ENCODE data around the gene GPR162. TPM values are rescaled to one million over a fixed set of nuclear protein-coding genes. Genes with fewer than 3 reads are reported as not detected.
A peak's percentile ranks its signal among the peaks of the same experiment; 100 is the strongest.

Gene GPR162
- polyA plus RNA-seq, 2 of the 4 experiments (the other 2 are of a cell fraction): 1.7 to 1.8 TPM

GRCh38 chr12:6820166-6820565 is 1.5 kb upstream of the GPR162 start:
- no peak for FAIRE-seq
- 57% methylated on average over 5 of the region's 5 CpGs for WGBS (ENCODE audit: missing lambda C conversion rate)
- no peak for DNase-seq (ENCODE audit: low read depth in 1 of 2, low spot score in 1 of 2)
- no peak overlapping the region for H3K27ac ChIP-seq
- no peaks in the 10 kb centered on the region for H3K9me3 ChIP-seq
- no peak overlapping the region for H3K4me3 ChIP-seq
- CTCF ChIA-PET: interaction anchor here (0.8 to 29.8 kb wide), 8 partner anchors 8 to 84 kb away, joined by 3 to 306 read pairs (median 9); partner anchors contain the start of genes MLF2 and PTMS
- POLR2A ChIA-PET: interaction anchor here (0.6 kb wide), 1 partner anchor 31 kb away, joined by 3 read pairs; no protein-coding TSS in a partner anchor
- H3K4me2 ChIP-seq: no peak overlapping the region
- no peak; a peak in 1 of 6 replicates for ATAC-seq
- peaks cover 12% of the 10 kb centered on the region for H3K4me1 ChIP-seq
- TF ChIP-seq EHF (CRISPR knock-in tag; IDR thresholded peaks at IDR 0.05) (no peak), PBX3 (IDR thresholded peaks at IDR 0.05) (no peak), SREBF2 (IDR thresholded peaks at IDR 0.05) (no peak), HMGXB4 (CRISPR knock-in tag; IDR thresholded peaks at IDR 0.05; ENCODE audit: borderline replicate concordance) (no peak), MAZ (IDR thresholded peaks at IDR 0.05; ENCODE audit: borderline replicate concordance, low read depth, low read length) (no peak), GATA3 (IDR thresholded peaks at IDR 0.05; ENCODE audit: borderline replicate concordance) (no peak), RCOR1 (IDR thresholded peaks at IDR 0.05; ENCODE audit: low read depth, low read length) (no peak), BHLHE40 (IDR thresholded peaks at IDR 0.05; ENCODE audit: low read depth, low read length) (no peak)

GRCh38 chr12:6822426-6823135 is 960 bp downstream of the GPR162 start:
- peak overlapping the region; percentile 55; the same call in 2 of the 3 replicates for H3K4me3 ChIP-seq
- H3K4me1 ChIP-seq: peaks cover 20% of the 10 kb centered on the region
- peak overlapping the region in 1 of 2 experiments; percentile 87; a peak in 4 of 6 replicates for H3K27ac ChIP-seq
- ChIA-PET CTCF (interaction anchor here (0.6 to 29.8 kb wide), 7 partner anchors 11 to 252 kb away, joined by 3 to 306 read pairs (median 78); partner anchors contain the start of genes CD4 and MLF2), POLR2A (interaction anchor here (1.4 to 2.1 kb wide), 2 partner anchors 69 kb away, joined by 4 to 9 read pairs; partner anchors contain the start of gene MLF2)
- H3K9me3 ChIP-seq: no peaks in the 10 kb centered on the region
- WGBS (ENCODE audit: missing lambda C conversion rate): 86% methylated on average over 7 of the region's 7 CpGs
- ATAC-seq: no peak
- no peak for FAIRE-seq
- H3K4me2 ChIP-seq: peak overlapping the region; percentile 100
- TF ChIP-seq GATA3 (IDR thresholded peaks at IDR 0.05; ENCODE audit: borderline replicate concordance) (no peak), FOSB (CRISPR knock-in tag; IDR thresholded peaks at IDR 0.05) (no peak), MAFK (IDR thresholded peaks at IDR 0.05; ENCODE audit: partially characterized antibody) (no peak)
- DNase-seq (ENCODE audit: low read depth in 1 of 2, low spot score in 1 of 2): no peak

- Histone ChIP-seq H3K4me1 (peaks cover 26% of the 10 kb centered on the region), H3K4me3 (no peak overlapping the region), H3K9me3 (no peaks in the 10 kb centered on the region), H3K4me2 (no peak overlapping the region), H3K27ac (no peak overlapping the region)
- WGBS (ENCODE audit: missing lambda C conversion rate): 78% methylated on average over 12 of the region's 12 CpGs
- no peak for ATAC-seq
- CTCF ChIA-PET: interaction anchor here (1.3 to 29.8 kb wide), 11 partner anchors 11 to 88 kb away, joined by 3 to 306 read pairs (median 47); partner anchors contain the start of genes CD4, CDCA3, GNB3 and MLF2
- POLR2A ChIA-PET: interaction anchor here (1.4 kb wide), 1 partner anchor 70 kb away, joined by 4 read pairs; the partner anchor contains the start of gene MLF2
- FAIRE-seq: no peak
- TF ChIP-seq EP300 (IDR thresholded peaks at IDR 0.05): no peak
- no peak for TF ChIP-seq NR3C1 (IDR thresholded peaks at IDR 0.05)
- TF ChIP-seq GATA3 (IDR thresholded peaks at IDR 0.05; ENCODE audit: borderline replicate concordance): no peak
- TF ChIP-seq ELK1 (IDR thresholded peaks at IDR 0.05; ENCODE audit: low read depth, low read length): no peak
- TF ChIP-seq TFCP2L1 (CRISPR knock-in tag; IDR thresholded peaks at IDR 0.05): no peak
- TF ChIP-seq ZSCAN20 (CRISPR knock-in tag; IDR thresholded peaks at IDR 0.05): no peak
- TF ChIP-seq HOXB5 (CRISPR knock-in tag; IDR thresholded peaks at IDR 0.05): no peak
- no peak for TF ChIP-seq ATOH8 (CRISPR knock-in tag; IDR thresholded peaks at IDR 0.05; ENCODE audit: low read depth)
- no peak for TF ChIP-seq HOXB13 (CRISPR knock-in tag; IDR thresholded peaks at IDR 0.05; ENCODE audit: low read depth)
- no peak for TF ChIP-seq HEYL (CRISPR knock-in tag; IDR thresholded peaks at IDR 0.05)
- TF ChIP-seq MAFK (IDR thresholded peaks at IDR 0.05; ENCODE audit: partially characterized antibody): no peak
- TF ChIP-seq PBX3 (IDR thresholded peaks at IDR 0.05): no peak
- TF ChIP-seq RCOR1 (IDR thresholded peaks at IDR 0.05; ENCODE audit: low read depth, low read length): no peak
- no peak for TF ChIP-seq FOSL2 (IDR thresholded peaks at IDR 0.05)
- TF ChIP-seq FOSL2 (CRISPR knock-in tag; IDR thresholded peaks at IDR 0.05): no peak
- TF ChIP-seq MAX (IDR thresholded peaks at IDR 0.05): no peak
- DNase-seq (ENCODE audit: low read depth in 1 of 2, low spot score in 1 of 2): no peak
Observed at GRCh38 chr12:6823182-6824084, 1.8 kb downstream of the GPR162 start.
